Transverse colon (tissue), 4 donors: Measurements from ENCODE around the gene FNTB.

Source experiments
- EP300 ChIP-seq: sonication (generic); formaldehyde crosslinking; IDR thresholded peaks from one replicate; pipeline ENCODE4 v1.6.1; 2017; ENCODE audit warnings: antibody characterized with exemption, low read depth
- POLR2A ChIP-seq: fragments of 450-650 bp; IDR thresholded peaks from one replicate; pipeline ENCODE4 v1.6.1; 2016; ENCODE audit warnings: antibody characterized with exemption, mild to moderate bottlenecking, moderate library complexity
- POLR2AphosphoS5 ChIP-seq, 3 donors: sonication (generic); formaldehyde crosslinking; IDR thresholded peaks; one replicate each; pipeline ENCODE4 v1.6.1; 2016; ENCODE audit warnings: antibody characterized with exemption in 3 of 3
- TF ChIP-seq, protein P1 (sequence below), 5 experiments: fragments of 200-600 bp in 3 of 5; fragments of 450-650 bp in 2 of 5; sonication (generic) in 3 of 5; IDR thresholded peaks; 1 replicate in 2 of 5; 2 replicates in 3 of 5; pipeline ENCODE4 v1.5.1; 2016 to 2017; ENCODE audit warnings: antibody characterized with exemption in 5 of 5, inconsistent platforms in 3 of 5, mild to moderate bottlenecking in 2 of 5, moderate library complexity in 1 of 5

DNA sequence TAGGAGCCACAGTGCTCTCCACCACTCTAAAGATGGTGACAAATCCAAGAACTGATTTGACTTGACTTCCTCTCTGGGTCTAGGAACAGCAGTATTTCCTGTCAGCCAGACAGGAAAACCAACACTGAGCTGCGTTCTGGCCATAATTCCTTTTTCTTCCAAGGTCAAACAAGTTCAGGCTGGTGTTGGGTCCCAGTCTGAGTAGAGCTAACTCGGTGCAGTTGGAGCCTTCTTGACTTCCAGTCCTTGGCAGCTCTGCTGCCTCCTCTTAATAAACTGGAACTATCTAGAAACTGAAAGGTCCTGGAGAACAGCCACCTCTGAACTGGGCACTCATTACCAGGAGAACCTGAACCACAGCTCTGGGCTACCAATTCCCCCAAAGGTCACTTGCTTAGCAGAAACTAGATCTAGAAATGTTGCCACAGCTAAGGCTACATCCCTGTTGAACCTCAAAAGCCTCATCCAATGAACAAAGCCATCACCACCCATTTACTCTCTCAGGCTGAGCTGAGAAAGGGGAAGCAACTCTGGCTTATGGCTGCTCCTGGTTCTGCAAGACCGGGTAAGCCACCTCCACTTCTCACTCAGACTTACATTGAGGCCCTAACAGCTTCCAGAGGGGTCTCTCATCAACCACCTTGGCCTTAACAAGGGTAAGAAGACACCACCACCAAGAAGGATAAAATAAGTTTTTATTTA lies 87.9 kb downstream of the FNTB start:
- TF ChIP-seq, protein P1, sequence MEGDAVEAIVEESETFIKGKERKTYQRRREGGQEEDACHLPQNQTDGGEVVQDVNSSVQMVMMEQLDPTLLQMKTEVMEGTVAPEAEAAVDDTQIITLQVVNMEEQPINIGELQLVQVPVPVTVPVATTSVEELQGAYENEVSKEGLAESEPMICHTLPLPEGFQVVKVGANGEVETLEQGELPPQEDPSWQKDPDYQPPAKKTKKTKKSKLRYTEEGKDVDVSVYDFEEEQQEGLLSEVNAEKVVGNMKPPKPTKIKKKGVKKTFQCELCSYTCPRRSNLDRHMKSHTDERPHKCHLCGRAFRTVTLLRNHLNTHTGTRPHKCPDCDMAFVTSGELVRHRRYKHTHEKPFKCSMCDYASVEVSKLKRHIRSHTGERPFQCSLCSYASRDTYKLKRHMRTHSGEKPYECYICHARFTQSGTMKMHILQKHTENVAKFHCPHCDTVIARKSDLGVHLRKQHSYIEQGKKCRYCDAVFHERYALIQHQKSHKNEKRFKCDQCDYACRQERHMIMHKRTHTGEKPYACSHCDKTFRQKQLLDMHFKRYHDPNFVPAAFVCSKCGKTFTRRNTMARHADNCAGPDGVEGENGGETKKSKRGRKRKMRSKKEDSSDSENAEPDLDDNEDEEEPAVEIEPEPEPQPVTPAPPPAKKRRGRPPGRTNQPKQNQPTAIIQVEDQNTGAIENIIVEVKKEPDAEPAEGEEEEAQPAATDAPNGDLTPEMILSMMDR (IDR thresholded peaks at IDR 0.05) = no peak
- TF ChIP-seq EP300 (no peak), POLR2A (no peak), POLR2AphosphoS5 (IDR thresholded peaks at IDR 0.05) (no peak)
